ENCODE data around the gene NNT.
A peak's percentile ranks its signal among the peaks of the same experiment; 100 is the strongest.
"Not testable (repeated sequence)": the region's sequence is repeated elsewhere in the genome, so short reads cannot be mapped to it uniquely, and the experiment has no call there.

NNT gene

GRCh38 chr5:43602461-43603343 is at the start of gene NNT:
NNT (plus strand) TSS chr5:43603180; CDS start chr5:43609196, 6,016 bp downstream.
- peak; percentile 76 for DNase-seq (ENCODE audit: low spot score)

GRCh38 chr5:43553381-43553780 is 49.6 kb upstream of the NNT start:
- no peak for DNase-seq (ENCODE audit: low spot score)

DNA sequence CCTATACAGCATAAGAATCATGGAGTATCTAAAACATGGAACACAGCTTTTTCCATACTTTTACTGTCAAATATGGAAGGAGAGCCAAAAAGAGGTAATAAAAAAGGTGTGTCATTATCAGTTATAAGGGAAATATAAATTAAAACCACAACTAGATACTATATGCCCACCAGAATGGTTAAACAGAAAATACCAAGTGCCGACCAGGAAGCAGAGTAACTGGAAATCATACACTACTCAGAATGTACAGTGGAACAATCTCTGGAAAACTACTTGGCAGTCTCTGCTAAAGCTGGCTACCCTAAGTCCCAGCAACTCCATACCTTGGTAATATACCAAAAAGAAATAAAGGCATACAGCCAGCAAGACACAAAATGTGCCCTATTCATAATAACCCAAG is 48.5 kb upstream of the NNT start:
- no peak for DNase-seq (ENCODE audit: low spot score)

GRCh38 chr5:43555895-43556606 is 46.9 kb upstream of the NNT start:
- DNase-seq (ENCODE audit: low spot score) = peak; percentile 64

- not testable (repeated sequence) for DNase-seq (ENCODE audit: low spot score)
Observed at GRCh38 chr5:43556607-43556856, 46.4 kb upstream of the NNT start.

DNA sequence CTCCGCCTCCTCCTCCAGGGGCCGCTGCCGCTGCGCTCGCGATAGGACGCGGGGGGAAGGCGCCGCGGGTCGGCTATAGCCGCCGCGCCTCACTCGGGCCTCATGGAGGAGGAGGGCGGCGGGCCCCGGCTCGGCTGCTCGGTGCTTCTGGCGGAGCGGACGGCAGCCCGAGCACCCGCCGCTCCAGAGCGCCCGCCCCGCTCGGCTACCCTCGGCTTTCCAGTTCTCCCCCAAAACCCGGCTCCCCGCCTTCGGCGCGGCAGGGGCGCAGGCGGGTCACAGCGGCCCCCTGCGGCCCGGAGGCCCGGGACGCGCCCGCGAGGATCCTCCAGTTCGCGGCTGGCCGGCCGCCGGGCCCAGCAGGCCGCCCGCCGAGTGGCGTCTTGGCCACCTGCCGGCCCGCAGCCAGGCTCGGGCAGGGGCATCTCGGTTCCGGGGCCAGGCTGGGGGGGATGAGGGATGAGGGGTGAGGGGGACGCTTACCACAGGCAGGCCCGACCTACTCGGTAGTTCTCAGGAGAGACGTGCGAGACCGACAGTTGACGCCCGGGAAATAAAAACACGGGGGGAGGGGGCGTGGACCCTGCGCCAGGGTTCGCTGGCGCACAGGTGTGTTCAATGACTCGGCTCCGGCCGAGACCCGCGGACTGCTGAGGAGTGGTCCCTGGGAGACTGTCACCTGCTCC is 46.0 kb upstream of the NNT start, which contains the start of gene PAIP1:
TSS of gene PAIP1 (minus strand) at position 221 of the 686 bp plus-strand sequence. CDS start 231 bp downstream, outside the sequence.
- peak; percentile 91 for DNase-seq (ENCODE audit: low spot score)

GRCh38 chr5:43560128-43560527 is 42.9 kb upstream of the NNT start:
- DNase-seq (ENCODE audit: low spot score) = no peak

- DNase-seq (ENCODE audit: low spot score) = no peak
Observed at GRCh38 chr5:43561356-43561755, 41.6 kb upstream of the NNT start.

DNA sequence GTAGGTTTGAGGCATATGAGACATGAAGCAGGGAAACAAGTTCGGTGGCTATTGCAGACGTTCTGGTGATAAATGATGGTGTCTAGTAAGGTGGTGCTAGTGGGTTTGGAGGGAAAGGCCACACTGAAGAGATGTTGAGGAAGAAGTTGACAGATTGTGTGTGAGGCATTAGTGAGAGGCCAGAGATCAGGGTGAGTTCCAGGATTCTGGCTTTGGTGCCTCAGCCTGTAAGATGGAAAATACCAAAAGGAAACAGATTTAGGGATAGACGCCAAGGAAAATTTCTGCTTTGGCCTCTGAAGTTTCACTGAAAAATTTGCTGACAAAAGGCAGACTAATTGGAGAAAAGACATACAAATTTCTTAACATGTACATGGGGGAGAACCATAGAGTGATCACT is 39.7 kb upstream of the NNT start:
- no peak for DNase-seq (ENCODE audit: low spot score)

- no peak for DNase-seq (ENCODE audit: low spot score)
Observed at GRCh38 chr5:43564289-43564850, 38.6 kb upstream of the NNT start.

GRCh38 chr5:43565043-43565442 is 37.9 kb upstream of the NNT start:
- no peak for DNase-seq (ENCODE audit: low spot score)

- no peak for DNase-seq (ENCODE audit: low spot score)
Observed at GRCh38 chr5:43567967-43568366, 35.0 kb upstream of the NNT start.

DNA sequence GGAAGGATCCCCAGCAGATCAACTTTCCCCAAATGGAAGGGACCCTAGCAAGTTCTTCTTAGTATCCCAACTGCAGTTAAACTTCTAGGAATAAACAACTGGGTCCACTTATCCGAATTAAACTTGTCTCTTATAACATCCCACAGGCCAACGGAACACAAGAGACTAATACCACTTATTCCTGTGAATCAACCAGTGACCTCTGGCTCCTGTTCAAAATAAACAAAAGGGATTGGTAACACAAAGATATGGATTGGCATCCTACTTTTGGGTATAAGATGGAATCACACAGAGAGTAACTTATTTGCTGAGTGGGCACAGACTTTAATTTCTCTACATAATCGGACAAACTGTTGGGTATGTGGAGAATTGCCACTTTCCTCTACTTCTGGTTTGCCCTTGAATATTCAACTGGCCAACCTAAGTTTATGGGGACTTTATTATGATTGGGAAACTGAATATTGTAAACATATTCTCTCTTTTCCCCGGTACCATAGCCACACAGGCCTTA is 33.7 kb upstream of the NNT start:
- DNase-seq (ENCODE audit: low spot score) = no peak

DNA sequence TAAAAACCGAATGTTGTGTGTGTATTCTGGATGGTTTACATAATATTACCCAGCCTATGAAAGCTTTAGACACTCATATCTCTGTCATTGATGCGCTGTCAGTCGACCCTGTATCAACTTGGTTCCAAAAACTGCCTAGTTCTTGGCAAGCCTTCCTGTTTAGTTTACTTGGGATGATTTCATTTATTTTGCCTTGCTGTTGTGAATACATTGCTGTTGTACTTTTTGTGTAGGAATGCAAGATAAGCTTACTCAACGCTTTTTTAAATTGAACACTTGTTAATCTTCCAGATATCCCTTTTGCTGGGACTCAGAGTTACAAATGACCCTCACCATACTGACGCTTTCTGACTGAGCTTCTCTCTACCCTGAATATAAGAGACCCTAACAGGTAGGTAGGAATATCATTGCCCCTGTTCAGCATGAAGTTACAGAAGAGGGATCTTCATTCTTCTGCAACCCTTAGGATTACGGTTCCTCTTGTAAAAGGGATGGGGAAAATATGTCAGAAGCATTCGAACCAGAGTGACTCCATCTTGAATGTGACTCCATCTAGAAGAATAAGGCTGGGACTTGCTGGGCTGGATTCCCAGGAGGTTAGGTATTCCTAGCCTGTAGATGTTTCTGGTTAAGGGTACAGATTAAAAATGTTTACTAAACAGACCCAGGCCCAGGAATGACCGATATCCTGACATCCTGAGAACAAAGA is 32.4 kb upstream of the NNT start:
- no peak for DNase-seq (ENCODE audit: low spot score)

GRCh38 chr5:43571237-43571636 is 31.7 kb upstream of the NNT start:
- DNase-seq (ENCODE audit: low spot score) = no peak

- no peak for DNase-seq (ENCODE audit: low spot score)
Observed at GRCh38 chr5:43572357-43572756, 30.6 kb upstream of the NNT start.

DNA sequence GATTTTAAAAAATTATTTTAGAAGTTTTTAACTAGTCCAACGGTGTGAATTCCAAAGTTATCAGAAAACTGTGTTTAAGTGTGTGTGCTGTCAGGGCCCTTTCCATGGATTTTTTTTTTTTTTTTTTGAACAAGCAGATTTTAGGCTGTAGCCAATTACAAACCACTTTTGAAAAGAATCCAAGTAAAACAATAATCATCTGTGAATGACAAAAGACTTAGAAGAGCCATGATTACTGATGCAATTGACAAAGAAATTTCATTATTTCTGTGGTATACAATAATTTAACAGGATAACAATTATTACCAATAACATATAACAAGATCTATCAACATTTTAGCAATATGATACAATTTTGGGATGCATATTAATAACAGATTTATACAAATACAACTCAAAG is 29.9 kb upstream of the NNT start:
- no peak for DNase-seq (ENCODE audit: low spot score)

- DNase-seq (ENCODE audit: low spot score) = not testable (repeated sequence)
Observed at GRCh38 chr5:43580402-43581210, 22.4 kb upstream of the NNT start.

- DNase-seq (ENCODE audit: low spot score) = no peak
Observed at GRCh38 chr5:43581398-43581797, 21.6 kb upstream of the NNT start.

- no peak for DNase-seq (ENCODE audit: low spot score)
Observed at GRCh38 chr5:43582082-43583005, 20.6 kb upstream of the NNT start.
